BJ (cell line): ENCODE measurements around the gene CHN2. TPM values are rescaled to one million over a fixed set of nuclear protein-coding genes. Genes with fewer than 3 reads are reported as not detected.
A peak's percentile ranks its signal among the peaks of the same experiment; 100 is the strongest.

Experiments
- CTCF ChIA-PET: fragments of 350-600 bp; formaldehyde crosslinking; extraction: SDS; loops from one replicate; lab custom pipeline; 2021; ENCODE audit warnings: antibody characterized with exemption, inconsistent platforms; lab: Yijun Ruan, JAX
- POLR2A ChIA-PET: fragments of 300-600 bp; sonication (Branson Sonifier 250); formaldehyde crosslinking; extraction: SDS; loops from one replicate; lab custom pipeline; 2021; ENCODE audit warnings: antibody characterized with exemption; lab: Charles Lee
- DNase-seq: peaks from one replicate; pipeline ENCODE4 v3.0.0-alpha.2; 2011; ENCODE audit warnings: low read depth
- H3K27me3 ChIP-seq: 2 replicates; pipeline ENCODE4 v1.6.0; 2011; ENCODE audit warnings: low read length; ENCODE audit not compliant: control insufficient read depth, insufficient read depth
- H3K36me3 ChIP-seq: 2 replicates; pipeline ENCODE4 v1.5.1; 2011; ENCODE audit warnings: low read length; ENCODE audit not compliant: control insufficient read depth, insufficient read depth
- H3K4me3 ChIP-seq: 2 replicates; pipeline ENCODE4 v1.5.1; 2011; ENCODE audit warnings: low read depth, mild to moderate bottlenecking, control low read depth, low read length
- polyA plus RNA-seq: library from polyadenylated mRNA; depleted of rRNA; stranded (reverse); fragments of >200 nt; gene quantifications from 2 replicates; pipeline ENCODE4 v1.2.3, GENCODE V29; 2011
- TF ChIP-seq, protein P1 (sequence below): IDR thresholded peaks from 2 replicates; pipeline ENCODE4 v1.5.1; 2011; ENCODE audit warnings: low read depth, mild to moderate bottlenecking, control low read depth, inconsistent platforms, low read length, moderate library complexity; ENCODE audit not compliant: insufficient read depth

Gene CHN2
- polyA plus RNA-seq, 1 experiment = not detected

DNA sequence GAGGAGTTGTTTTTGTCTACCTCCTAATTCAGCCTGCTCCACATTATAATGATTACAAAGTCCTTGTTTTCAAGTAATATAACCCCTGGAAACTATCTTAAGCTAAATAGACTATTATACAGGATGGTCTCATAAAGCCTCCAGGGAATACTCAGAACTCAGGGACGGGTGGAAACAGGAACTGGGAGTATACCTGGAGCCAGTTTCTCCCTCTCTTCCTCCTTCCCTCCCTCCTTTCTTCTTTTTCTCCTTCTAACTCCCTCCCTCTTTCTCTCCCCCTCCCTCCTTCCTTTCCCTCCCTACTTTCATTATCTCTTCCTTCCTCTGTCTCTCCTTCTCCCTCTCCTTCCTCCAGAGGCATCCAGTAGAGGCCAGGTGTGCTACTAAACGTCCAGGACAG lies 292.8 kb downstream of the CHN2 start:
- ChIA-PET POLR2A (no interaction called here), CTCF (no interaction called here)
- TF ChIP-seq, protein P1, sequence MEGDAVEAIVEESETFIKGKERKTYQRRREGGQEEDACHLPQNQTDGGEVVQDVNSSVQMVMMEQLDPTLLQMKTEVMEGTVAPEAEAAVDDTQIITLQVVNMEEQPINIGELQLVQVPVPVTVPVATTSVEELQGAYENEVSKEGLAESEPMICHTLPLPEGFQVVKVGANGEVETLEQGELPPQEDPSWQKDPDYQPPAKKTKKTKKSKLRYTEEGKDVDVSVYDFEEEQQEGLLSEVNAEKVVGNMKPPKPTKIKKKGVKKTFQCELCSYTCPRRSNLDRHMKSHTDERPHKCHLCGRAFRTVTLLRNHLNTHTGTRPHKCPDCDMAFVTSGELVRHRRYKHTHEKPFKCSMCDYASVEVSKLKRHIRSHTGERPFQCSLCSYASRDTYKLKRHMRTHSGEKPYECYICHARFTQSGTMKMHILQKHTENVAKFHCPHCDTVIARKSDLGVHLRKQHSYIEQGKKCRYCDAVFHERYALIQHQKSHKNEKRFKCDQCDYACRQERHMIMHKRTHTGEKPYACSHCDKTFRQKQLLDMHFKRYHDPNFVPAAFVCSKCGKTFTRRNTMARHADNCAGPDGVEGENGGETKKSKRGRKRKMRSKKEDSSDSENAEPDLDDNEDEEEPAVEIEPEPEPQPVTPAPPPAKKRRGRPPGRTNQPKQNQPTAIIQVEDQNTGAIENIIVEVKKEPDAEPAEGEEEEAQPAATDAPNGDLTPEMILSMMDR = no peak
- H3K27me3 ChIP-seq = no peaks in the 10 kb centered on the region
- no peaks in the 10 kb centered on the region for H3K36me3 ChIP-seq
- H3K4me3 ChIP-seq = no peak overlapping the region
- no peak for DNase-seq

DNA sequence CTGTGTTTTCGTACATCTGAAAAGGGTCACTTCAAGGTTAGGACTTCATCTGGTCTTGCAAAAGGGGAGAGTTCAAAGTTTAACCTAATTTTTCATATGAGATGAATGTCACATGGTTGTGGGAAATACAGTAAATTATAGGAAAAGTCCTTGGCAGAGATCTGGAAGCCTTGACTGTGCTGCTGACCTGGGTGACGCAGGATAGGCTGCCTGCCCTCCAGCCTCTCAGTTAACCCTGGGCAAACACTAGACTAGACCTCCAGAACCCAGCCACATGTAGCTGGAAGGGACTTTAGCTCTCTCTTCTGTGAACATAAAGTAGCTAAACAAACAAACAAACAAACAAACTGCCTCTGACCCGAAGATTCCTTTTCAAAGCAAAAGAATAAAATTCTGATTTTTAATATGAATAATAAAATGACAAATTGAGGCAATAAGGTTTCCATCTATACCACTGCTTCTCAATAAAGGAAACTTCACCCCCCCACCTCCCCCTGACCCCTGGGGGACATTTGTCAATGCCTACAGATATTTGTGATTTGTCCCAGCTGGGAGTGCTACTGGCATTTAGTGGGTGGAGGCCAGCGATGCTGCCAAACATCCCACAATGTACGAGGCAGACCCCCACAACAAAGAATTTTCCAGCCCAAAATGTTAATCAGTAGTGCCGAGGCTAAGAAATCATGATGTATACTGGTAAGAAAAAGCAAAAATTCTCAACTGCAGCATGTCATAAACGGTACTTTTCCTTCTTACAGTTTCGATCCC lies 293.8 kb downstream of the CHN2 start:
- Histone ChIP-seq H3K4me3 (no peak overlapping the region), H3K36me3 (no peaks in the 10 kb centered on the region), H3K27me3 (no peaks in the 10 kb centered on the region)
- ChIA-PET CTCF (interaction anchor here (1.6 kb wide), 1 partner anchor 10 kb away, joined by 3 read pairs; no protein-coding TSS in a partner anchor), POLR2A (no interaction called here)
- DNase-seq = no peak
- TF ChIP-seq, protein P1 = no peak

DNA sequence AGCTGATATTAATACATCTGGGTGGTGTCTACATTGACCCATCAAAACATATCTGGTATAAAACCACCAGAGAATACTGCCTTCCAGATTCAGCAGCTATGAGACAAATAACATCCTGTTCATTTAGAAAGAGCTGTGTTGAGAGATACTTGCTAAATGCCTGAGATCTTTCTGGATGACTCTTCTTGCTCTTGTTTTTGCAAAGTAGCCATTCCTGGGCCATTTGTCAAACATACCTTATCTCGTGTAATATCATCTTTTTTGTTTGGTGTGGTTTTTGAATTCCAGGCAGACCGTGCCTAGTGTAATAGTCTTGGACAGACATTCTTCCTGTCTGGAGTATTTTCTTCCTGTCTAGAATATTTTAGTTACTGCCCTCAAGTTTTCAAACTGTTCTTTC lies 294.4 kb downstream of the CHN2 start:
- Histone ChIP-seq H3K36me3 (no peaks in the 10 kb centered on the region), H3K4me3 (no peak overlapping the region), H3K27me3 (no peaks in the 10 kb centered on the region)
- POLR2A ChIA-PET = no interaction called here
- TF ChIP-seq, protein P1 = no peak
- DNase-seq = peak; percentile 91
- CTCF ChIA-PET = interaction anchor here (1.6 kb wide), 1 partner anchor 11 kb away, joined by 3 read pairs; no protein-coding TSS in a partner anchor

GRCh38 chr7:29490094-29490607 lies 295.6 kb downstream of the CHN2 start:
- Histone ChIP-seq H3K4me3 (no peak overlapping the region), H3K36me3 (no peaks in the 10 kb centered on the region), H3K27me3 (no peaks in the 10 kb centered on the region)
- DNase-seq = no peak
- POLR2A ChIA-PET = no interaction called here
- TF ChIP-seq, protein P1 = no peak
- CTCF ChIA-PET = interaction anchor here (1.3 kb wide), 1 partner anchor 33 kb away, joined by 3 read pairs; no protein-coding TSS in a partner anchor

GRCh38 chr7:29494350-29494749 lies 299.8 kb downstream of the CHN2 start:
- ChIA-PET CTCF (no interaction called here), POLR2A (no interaction called here)
- DNase-seq = peak; percentile 24
- no peaks in the 10 kb centered on the region for H3K27me3 ChIP-seq
- no peak overlapping the region for H3K4me3 ChIP-seq
- H3K36me3 ChIP-seq = no peaks in the 10 kb centered on the region
- TF ChIP-seq, protein P1 = no peak
